K562 (cell line): ENCODE measurements around the gene ARPC4. TPM values are rescaled to one million over a fixed set of nuclear protein-coding genes. Genes with fewer than 3 reads are reported as not detected.

Experiments
- CREB3L1 ChIP-seq: fragments of 450-650 bp; IDR thresholded peaks from 2 replicates; pipeline ENCODE4 v1.6.1; 2014; ENCODE audit warnings: low read depth, mild to moderate bottlenecking, moderate library complexity, borderline replicate concordance
- REST ChIP-seq, 2 experiments: fragments of 450-650 bp; formaldehyde crosslinking in 1 of 2; IDR thresholded peaks; 2 replicates each; pipeline versions ENCODE4 v1.4.0 to v1.6.1; 2014 to 2020; ENCODE audit warnings: mild to moderate bottlenecking in 2 of 2, borderline replicate concordance in 1 of 2, low read depth in 1 of 2
- ZMIZ1 ChIP-seq, 2 experiments: fragments of 150-350 bp in 1 of 2; IDR thresholded peaks; 2 replicates each; pipeline ENCODE4 v1.6.1; 2012 to 2016; ENCODE audit warnings: low read depth in 2 of 2, low read length in 2 of 2, mild to moderate bottlenecking in 1 of 2, moderate library complexity in 1 of 2
- ZNF280A ChIP-seq: fragments of 450-650 bp; IDR thresholded peaks from 2 replicates; pipeline ENCODE4 v1.6.1; 2018; ENCODE audit warnings: mild to moderate bottlenecking, low read depth; ENCODE audit not compliant: partially characterized antibody
- polyA plus RNA-seq, 8 experiments: library from polyadenylated mRNA; depleted of rRNA in 4 of 8; stranded (reverse) in 5 of 8; unstranded in 3 of 8; fragments of >200 nt; fragmentation: Nextera tagmentation in 2 of 8; fragmentation: Illumina TruSeq in 1 of 8; extraction: Ambion mirVana in 2 of 8; extraction: Trizol in 1 of 8; gene quantifications; 2 replicates each; pipeline versions ENCODE4 v1.2.1 to v1.2.3, GENCODE V29; 2011 to 2014; ENCODE audit warnings: inconsistent platforms in 1 of 8, missing spikeins in 1 of 8
- total RNA-seq, 7 experiments: library from RNA; depleted of rRNA in 6 of 7; stranded (reverse); fragments of >200 nt in 6 of 7; fragmentation: Illumina TruSeq in 2 of 7; extraction: Trizol in 2 of 7; gene quantifications; 2 replicates each; pipeline versions ENCODE4 v1.2.1 to v1.2.3, GENCODE V29; 2011 to 2021; ENCODE audit warnings: low replicate concordance in 1 of 7

ARPC4 gene
- total and polyA plus RNA-seq, 9 of the 15 experiments (the other 6 are each of a cell fraction or from before 2014, with no cell fraction given): 20.1 to 153 (median 119) TPM

- TF ChIP-seq REST (IDR thresholded peaks at IDR 0.05; ENCODE audit: borderline replicate concordance) (peak; percentile 19; the same call in 1 of the 2 replicates), REST (CRISPR knock-in tag; IDR thresholded peaks at IDR 0.05; ENCODE audit: low read depth) (no peak), ZMIZ1 (IDR thresholded peaks at IDR 0.05; ENCODE audit: low read depth in 2 of 2, low read length in 2 of 2) (0 out of 4 replicates have a peak, but pooled peaks of 1 of the 2 experiments have one; percentile 51), ZNF280A (no peak), CREB3L1 (peak; percentile 58; the same call in 1 of the 2 replicates)
Measured at GRCh38 chr3:9841015-9841414, 48.1 kb downstream of the ARPC4 start (continued).
